CD4-positive, alpha-beta T cell treated with Interleukin-10 for 1 hour (primary cell): ENCODE data around the gene CLASP1.
"Not testable (repeated sequence)": the region's sequence is repeated elsewhere in the genome, so short reads cannot be mapped to it uniquely, and the experiment has no call there.

Experiments used
- DNase-seq: peaks from one replicate; pipeline ENCODE4 v3.0.0-alpha.2; 2020

The CLASP1 gene

GRCh38 chr2:121336528-121337294 lies 312.6 kb downstream of the CLASP1 start:
- DNase-seq: no peak

DNA sequence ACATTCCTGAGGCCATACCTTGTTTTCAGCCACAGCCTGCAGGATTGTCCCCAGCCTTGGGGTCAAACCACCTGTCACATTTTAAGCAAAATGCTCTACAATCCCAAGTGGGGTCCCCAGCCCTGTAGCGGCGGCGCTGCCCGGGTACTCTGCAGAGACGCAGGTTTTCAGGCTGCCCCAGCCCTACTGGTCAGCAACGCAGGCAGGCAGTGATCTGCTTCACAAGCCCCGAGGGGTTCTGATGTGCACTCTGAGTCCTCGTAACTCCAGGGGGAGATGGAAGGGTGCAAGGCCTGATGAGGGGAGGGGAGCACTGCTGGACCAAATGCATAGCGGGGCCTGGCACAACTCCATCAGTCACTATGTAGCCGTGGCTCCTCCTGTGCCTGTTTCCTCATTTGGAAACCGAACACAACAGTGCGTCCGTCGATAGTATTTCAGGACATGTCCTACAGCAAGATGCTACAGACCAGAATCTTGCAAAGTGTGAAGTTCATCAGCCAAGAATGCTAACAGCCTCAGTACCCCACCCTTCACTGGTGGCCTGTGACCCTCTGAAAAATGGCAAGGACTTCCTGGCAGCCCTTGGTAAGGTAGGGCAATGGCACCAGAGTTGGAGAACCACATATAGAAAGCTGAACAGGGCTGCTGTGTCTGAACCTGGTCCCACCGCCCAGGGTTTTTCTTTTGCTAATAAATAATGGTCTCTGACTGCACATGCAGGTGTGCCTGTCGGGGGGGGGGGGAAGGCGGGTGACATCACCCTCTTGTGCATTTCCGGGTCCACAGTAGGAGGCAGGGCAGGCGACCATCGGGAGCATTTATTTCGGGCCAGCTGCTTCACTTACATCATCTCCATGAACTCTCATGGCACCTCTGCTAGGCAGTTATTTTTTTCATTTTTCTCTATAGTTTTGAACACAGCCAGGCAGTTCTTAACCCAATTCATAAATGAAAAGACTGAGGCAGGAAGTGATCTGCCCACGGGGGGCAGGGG lies 313.7 kb downstream of the CLASP1 start:
- no peak for DNase-seq

DNA sequence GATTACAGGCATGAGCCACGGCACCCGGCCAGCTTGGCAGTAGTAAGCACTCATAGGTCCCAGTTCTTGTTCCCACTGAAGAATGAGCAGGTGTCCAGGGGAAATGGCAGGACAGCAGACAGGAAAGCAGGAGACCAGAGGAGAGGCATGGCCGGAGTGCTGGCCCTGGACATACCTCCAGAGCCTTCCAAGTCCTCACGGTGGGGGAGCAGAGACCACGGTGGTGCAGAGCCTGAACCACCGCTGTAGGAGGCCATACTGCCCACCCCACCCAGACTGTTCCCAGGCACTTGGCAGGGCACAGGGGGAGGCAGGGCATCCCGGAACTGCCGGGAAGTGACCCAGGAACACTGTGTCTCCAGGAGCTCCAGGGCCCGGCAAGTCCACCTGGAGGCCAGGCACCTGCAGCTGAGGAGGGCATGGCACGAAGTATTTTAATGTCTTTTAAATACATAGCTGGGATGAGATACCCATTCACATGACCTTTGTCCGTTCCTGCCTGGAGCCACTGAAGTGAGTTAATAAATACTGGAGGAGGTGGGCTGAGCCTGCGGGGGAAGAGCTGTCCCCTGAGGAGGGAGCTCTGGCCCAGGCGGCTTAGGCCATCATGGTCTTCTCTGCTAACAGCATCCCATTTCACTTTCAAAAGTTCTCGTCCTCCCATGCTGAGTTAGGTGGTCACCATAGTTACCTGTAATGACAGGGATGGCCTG lies 314.5 kb downstream of the CLASP1 start:
- DNase-seq: no peak

GRCh38 chr2:121333834-121334558 lies 315.3 kb downstream of the CLASP1 start:
- DNase-seq: no peak

DNA sequence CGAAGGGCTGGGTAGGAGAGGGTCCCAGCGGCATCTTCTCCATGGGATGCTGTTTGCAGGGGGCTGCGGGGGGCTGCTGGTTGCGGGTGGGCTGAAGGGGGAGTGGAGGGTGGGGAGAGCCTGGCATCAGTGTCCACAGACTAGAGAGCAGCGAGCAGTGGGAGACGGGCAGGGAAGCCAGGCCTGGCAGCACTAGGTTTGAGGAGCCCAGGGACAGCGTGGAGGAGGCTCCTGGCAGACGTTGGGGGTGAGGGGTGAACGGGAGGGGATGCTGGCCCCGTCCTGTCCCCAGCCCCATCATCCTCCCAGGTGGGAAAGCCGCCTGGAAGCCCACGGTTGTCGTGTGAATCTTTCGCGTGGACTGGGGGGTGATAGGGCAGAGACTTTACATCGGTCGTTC lies 316.0 kb downstream of the CLASP1 start:
- no peak for DNase-seq

- DNase-seq: not testable (repeated sequence)
Observed at GRCh38 chr2:121331324-121331723, 317.9 kb downstream of the CLASP1 start.

- DNase-seq: no peak
Observed at GRCh38 chr2:121330921-121331320, 318.3 kb downstream of the CLASP1 start.

DNA sequence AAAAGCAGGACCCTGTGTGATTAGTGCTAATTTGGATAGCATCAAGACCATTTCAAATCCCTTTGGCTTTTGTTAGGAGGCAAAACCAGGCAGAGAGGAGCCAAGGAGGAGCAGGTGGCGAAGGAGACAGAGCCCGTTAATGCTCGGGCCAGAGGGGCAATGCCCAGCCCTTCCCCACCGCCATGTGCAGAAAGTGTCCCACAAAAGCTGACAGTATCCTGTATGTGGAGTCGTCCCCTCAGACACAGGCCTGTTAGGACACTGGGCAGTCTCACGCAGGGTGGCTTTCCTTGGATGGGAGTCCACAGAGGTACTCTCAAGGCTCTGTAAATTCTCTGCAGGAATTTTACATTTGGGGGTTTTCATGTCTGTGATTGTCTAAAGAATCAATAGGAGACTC lies 319.5 kb downstream of the CLASP1 start:
- no peak for DNase-seq

DNA sequence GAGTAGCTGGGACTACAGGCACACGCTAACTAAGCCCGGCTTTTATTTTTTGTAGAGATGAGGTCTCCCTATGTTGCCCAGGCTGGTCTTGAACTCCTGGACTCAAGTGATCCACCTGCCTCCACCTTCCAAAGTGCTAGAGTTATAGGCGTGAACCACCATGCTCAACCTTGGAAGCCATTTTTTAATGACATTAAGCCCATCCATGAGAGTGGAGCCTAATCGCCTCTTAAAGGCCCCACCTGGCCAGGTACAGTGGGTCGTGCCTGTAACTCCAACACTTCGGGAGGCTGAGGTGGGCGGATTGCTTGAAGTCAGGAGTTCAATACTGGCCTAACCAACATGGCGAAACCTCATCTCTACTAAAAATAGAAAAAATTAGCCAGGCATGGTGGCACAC lies 322.6 kb downstream of the CLASP1 start:
- DNase-seq: no peak

- DNase-seq: no peak
Observed at GRCh38 chr2:121324601-121325000, 324.7 kb downstream of the CLASP1 start.

DNA sequence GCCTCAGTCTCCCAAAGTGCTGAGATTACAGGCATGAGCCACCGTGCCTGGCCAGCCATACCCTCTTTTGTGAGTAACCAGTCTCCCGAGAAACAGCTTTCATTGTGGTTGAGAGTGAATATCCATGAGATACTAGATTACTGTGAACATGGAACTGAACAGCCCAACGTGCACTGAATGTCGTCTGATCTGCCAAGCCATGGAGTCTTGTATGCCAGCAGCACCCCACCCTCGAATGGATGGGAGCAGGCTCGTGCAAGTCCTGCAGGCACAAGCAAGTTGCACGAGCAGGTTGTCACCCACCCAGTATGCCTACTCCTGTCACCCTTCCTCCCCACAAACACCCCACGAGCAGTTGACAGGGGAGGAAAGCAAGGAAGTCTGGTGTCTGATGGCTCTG lies 327.8 kb downstream of the CLASP1 start:
- no peak for DNase-seq

GRCh38 chr2:121319941-121320340 lies 329.3 kb downstream of the CLASP1 start:
- no peak for DNase-seq

- DNase-seq: no peak
Observed at GRCh38 chr2:121316986-121317385, 332.3 kb downstream of the CLASP1 start.

GRCh38 chr2:121313701-121314100 lies 335.6 kb downstream of the CLASP1 start:
- not testable (repeated sequence) for DNase-seq

DNA sequence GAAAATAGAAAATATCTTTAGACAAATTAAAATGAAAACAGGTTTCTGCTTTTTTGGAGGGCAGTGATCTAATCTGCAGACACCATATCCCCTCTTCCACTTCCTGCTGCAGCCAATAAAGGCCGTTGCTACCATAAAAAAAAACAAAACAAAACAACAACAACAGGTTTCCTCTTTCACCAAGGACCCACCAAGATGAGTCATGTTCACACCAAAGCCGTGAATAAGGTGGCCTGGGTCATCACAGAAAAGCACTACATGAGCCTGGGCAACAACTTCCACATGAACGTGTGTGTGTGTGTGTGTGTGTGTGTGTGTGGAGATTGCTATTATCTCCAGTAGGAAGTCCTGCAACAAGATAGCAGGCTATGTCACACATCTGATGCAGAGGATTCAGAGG lies 339.5 kb downstream of the CLASP1 start:
- DNase-seq: no peak

- no peak for DNase-seq
Observed at GRCh38 chr2:121309323-121309722, 339.9 kb downstream of the CLASP1 start.

DNA sequence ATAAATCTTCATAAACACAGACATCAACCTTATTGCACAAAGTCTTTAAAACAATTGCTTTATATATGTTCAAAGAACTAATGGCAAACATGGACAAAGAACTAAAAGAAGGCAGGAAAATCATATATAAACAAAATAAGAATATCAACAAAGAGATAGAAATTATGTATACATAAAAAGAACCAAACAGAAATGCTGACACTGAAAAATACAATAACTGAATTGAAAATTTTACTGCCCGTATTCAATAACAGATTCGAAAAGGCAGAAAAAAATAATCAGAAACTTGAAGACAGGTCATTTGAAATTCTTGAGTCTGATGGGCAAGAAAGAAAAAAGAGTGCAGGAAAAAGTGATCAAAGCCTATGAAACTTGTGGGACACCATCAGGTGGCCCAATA lies 342.2 kb downstream of the CLASP1 start:
- no peak for DNase-seq

DNA sequence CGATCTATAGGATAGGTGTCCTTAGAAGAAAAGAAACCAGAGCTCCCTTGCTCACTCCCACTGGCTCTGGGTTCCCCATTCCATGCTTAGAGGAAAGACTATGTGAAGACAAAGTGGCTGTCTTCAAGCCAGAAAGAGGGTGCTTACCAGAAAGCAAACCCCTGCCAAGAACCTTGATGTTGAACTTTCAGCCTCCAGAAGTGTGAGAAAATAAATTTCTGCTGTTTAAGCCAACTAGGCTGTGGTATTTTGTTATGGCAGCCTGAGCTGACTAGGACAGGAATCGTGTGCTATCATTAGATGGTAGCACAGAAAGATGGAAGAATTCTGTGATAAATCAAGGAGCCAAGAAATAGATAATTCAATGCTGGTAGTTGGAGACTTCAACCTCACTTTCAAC lies 344.3 kb downstream of the CLASP1 start:
- no peak for DNase-seq

DNA sequence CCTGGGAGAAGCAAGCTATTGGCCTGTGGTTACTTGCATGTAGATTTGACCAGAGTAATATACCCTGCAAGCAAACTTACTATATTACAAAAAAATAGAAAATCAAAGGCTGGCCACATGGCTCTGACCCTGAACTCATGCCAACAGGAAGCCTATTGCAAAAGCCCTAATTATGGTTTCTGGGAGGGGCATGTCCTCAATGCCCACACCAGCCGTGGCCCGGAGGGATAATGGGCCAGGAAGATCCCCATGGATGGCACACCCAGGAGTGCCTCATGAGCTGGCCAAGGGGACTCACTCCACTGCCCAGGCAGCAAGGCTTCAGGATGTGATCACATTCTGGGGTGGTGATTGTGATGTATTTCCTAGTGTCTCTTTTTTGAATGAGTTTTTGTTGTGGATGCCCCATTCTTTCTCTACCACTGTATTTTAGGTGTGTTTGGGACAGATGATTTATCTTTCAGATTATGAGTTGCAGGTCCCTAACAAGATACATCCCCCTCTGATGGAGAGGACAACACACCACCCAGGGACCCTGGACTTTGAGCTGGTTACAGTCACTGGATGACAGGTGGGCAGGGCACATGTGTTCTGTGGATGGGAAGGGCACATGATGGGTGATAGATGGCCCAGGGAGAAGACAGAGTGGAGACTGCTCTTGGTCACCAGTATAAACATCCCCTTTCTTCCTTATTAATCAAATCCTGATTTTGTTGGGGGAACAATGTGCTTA lies 345.6 kb downstream of the CLASP1 start:
- no peak for DNase-seq

DNA sequence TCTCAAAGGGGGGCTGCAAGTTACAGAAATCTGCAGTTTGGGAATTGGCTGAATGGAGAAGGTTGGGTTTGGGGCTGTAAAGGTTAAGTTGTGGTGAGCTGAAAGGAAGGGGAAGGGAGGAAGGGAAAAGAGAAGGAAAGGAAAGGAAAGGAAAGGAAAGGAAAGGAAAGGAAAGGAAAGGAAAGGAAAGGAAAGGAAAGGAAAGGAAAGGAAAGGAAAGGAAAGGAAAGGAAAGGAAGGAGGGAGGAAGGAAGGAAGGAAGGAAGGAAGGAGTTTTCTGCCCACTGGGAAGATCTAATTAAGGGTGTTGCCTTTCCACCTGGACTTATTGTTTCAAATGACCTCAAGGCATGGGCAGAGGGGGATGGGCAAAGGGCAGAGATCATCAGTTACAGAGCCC lies 348.1 kb downstream of the CLASP1 start:
- DNase-seq: not testable (repeated sequence)

GRCh38 chr2:121298476-121298875 lies 350.8 kb downstream of the CLASP1 start:
- no peak for DNase-seq

DNA sequence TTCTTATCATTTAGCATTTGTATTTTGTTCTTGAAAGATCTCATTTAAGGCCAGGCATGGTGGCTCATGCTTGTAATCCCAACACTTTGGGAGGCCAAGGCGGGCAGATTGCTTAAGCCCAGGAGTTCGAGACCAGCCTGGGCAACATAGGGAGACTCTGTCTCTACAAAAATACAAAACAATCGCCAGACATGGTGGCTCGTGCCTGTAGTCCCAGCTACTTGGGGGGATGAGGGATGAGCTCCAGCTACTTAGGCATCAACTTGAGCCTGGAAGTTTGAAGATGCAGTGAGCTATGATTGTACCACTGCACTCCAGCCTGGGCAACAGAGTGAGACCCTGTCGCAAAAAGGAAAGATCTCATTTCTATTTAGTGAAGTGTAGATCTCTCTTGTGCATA lies 351.4 kb downstream of the CLASP1 start:
- DNase-seq: not testable (repeated sequence)
